Coronary artery (tissue), 2 donors: ENCODE measurements around the gene PSMA5.

Source experiments
- DNase-seq: peaks from one replicate; pipeline ENCODE4 v3.0.0-alpha.2; 2017; ENCODE audit warnings: low spot score
- H3K27ac ChIP-seq, 2 donors: fragments of 200-600 bp; sonication (generic); one replicate each; pipeline ENCODE4 v1.5.1; 2016 to 2019
- H3K4me3 ChIP-seq: fragments of 200-600 bp; sonication (generic); 2 replicates; pipeline ENCODE4 v1.5.1; 2016; ENCODE audit warnings: mild to moderate bottlenecking, moderate library complexity
- CTCF ChIP-seq: fragments of 200-600 bp; sonication (generic); IDR thresholded peaks from one replicate; pipeline ENCODE4 v1.5.1; 2019; ENCODE audit warnings: antibody characterized with exemption

PSMA5 gene

DNA sequence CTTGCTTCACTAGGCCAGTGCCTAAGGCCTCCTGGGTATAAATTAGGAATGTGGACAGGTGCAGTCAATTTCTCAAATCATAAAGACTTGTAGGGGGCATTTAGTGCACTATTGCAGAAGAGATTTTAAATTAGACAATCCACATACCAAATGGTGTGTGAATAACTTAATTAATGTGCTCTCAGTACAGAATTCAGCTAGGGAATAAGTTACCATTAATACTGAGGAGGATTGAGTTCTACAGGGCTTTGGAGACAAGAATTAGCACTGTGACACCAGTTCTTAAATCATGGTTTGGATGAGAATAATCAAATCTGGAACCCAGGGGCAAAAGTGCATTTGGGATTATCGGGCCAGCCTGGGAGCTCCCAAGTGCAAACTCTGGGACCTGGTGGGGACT, 41.8 kb upstream of the PSMA5 start:
- DNase-seq: no peak

DNA sequence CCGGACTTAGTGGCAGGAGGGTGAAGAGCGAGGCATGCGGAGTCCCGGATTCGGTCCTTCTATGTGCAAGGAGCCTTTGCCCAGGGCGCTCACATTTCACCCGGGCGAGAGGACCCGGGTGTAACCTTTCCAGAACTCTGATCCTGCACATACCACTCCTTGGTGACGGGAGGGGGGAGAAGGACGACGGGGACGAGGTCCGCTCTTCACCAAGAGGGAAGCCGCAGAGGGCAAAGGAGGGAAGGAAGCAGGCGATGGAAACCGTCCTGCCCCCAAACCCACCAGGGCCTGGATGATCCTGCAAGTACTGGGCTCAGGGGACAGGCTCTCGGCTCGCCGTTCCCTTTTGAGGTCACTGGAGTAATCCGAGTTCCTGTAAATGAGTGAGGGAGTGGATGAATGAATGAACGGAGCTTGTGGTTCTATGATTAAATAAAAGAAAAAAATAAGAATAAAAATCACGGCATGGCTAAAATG, 41.1 kb upstream of the PSMA5 start:
- peak overlapping the region; percentile 64 to 82 for H3K27ac ChIP-seq
- TF ChIP-seq CTCF: no peak

More for the DNA sequence above, 41.8 kb upstream of the PSMA5 start:
- Histone ChIP-seq H3K4me3 (no peak overlapping the region), H3K27ac (no peak overlapping the region)
- no peak for TF ChIP-seq CTCF

GRCh38 chr1:109466452-109467300, 40.4 kb upstream of the PSMA5 start, which contains the start of gene SYPL2:
Gene SYPL2 (plus strand): TSS chr1:109466546. CDS start chr1:109466844, 298 bp downstream.
- peak; percentile 84 for DNase-seq
- TF ChIP-seq CTCF: no peak
- Histone ChIP-seq H3K27ac (peak within 1 kb of the TSS; percentile 64 to 82), H3K4me3 (peak within 1 kb of the TSS; percentile 77)

More for the DNA sequence above, 41.1 kb upstream of the PSMA5 start:
- H3K4me3 ChIP-seq: peak overlapping the region; percentile 77
- DNase-seq: no peak

- TF ChIP-seq CTCF: no peak
- H3K27ac ChIP-seq: peak overlapping the region; percentile 64 to 82
- DNase-seq: no peak
- peak overlapping the region; percentile 77 for H3K4me3 ChIP-seq
Observed at GRCh38 chr1:109466125-109466451, 39.8 kb upstream of the PSMA5 start.

GRCh38 chr1:109457819-109458218, 31.6 kb upstream of the PSMA5 start:
- no peak overlapping the region for H3K27ac ChIP-seq
- no peak overlapping the region for H3K4me3 ChIP-seq
- TF ChIP-seq CTCF: no peak
- no peak for DNase-seq

DNA sequence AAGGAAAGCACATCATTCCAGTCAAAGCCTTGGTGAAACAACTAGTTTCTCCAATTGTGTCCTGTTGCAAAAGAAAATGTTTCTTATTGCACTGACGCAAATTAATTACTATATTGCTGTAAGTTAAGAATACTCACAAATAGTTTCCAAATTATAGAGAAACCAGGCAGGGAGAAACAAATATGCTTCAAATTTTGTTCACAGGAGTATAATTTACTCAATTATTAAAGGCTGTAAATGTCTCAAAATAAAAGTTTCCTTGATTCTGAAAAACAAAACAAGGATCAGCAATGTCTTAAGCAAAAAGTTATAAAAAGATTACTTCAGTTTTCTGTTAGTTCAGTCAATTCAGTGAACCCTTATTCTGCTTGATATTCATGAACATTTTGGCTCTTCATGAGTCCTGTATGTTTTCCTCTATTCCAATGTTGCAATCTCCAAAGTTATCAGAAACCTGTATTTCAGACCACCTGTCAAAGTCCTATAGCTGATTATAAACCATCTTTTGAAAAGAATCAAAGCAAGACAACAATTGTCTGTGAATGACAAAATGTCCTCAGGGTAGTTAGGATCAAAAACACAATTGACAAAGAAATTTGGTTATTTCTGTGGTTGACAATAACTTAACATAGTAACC, 28.4 kb upstream of the PSMA5 start:
- no peak for DNase-seq
- no peak for TF ChIP-seq CTCF
- H3K27ac ChIP-seq: no peak overlapping the region

More for the DNA sequence above, 28.4 kb upstream of the PSMA5 start:
- H3K4me3 ChIP-seq: no peak overlapping the region
